ENCODE data around the gene RIOK2. TPM values are rescaled to one million over a fixed set of nuclear protein-coding genes. Genes with fewer than 3 reads are reported as not detected.

RIOK2 gene
- total and polyA plus RNA-seq, 4 donors, result 4.1 to 11.8 (median 10.1) TPM

- Histone ChIP-seq H3K27me3 (ENCODE audit: control insufficient read depth in 4 of 4, insufficient read depth in 4 of 4, low read length in 3 of 4) (no peaks in the 10 kb centered on the region), H3K9me3 (ENCODE audit: control insufficient read depth in 4 of 4, low read length in 3 of 4) (no peaks in the 10 kb centered on the region), H3K36me3 (ENCODE audit: control insufficient read depth in 4 of 4, insufficient read depth in 3 of 4, low read depth in 1 of 4, low read length in 3 of 4) (no peaks in the 10 kb centered on the region), H3K4me1 (ENCODE audit: control insufficient read depth in 4 of 4, insufficient read depth in 4 of 4, low read length in 3 of 4) (no peaks in the 10 kb centered on the region), H3K9ac (ENCODE audit: low read depth in 1 of 2, low read length in 2 of 2) (no peak overlapping the region), H3K4me3 (ENCODE audit: low read depth in 1 of 3, low read length in 3 of 3) (no peak overlapping the region), H3K27ac (ENCODE audit: low read depth in 1 of 2, low read length in 2 of 2) (no peak overlapping the region)
- WGBS, result 44% methylated on average over 2 of the region's 2 CpGs
- no peak for DNase-seq (ENCODE audit: low spot score)
- TF ChIP-seq ATF3 (IDR thresholded peaks at IDR 0.05) (no peak), YY1 (IDR thresholded peaks at IDR 0.05) (no peak), NR2F2 (IDR thresholded peaks at IDR 0.05) (no peak), RXRA (IDR thresholded peaks at IDR 0.05) (no peak), EGR1 (IDR thresholded peaks at IDR 0.05; ENCODE audit: low read depth in 2 of 2) (no peak), FOXA2 (IDR thresholded peaks at IDR 0.05) (no peak), SP1 (IDR thresholded peaks at IDR 0.05) (no peak), GABPA (IDR thresholded peaks at IDR 0.05 in 1 of 2, conservative IDR thresholded peaks at IDR 0.05 in 1 of 2) (no peak), CTCF (IDR thresholded peaks at IDR 0.05; ENCODE audit: low read depth, low read length, missing input control) (no peak), HNF4G (IDR thresholded peaks at IDR 0.05) (no peak), RAD21 (IDR thresholded peaks at IDR 0.05) (no peak), ZBTB33 (IDR thresholded peaks at IDR 0.05) (no peak), TAF1 (conservative IDR thresholded peaks at IDR 0.05) (no peak), JUND (IDR thresholded peaks at IDR 0.05) (no peak), REST (IDR thresholded peaks at IDR 0.05) (no peak), HNF4A (conservative IDR thresholded peaks at IDR 0.05) (no peak), MAX (IDR thresholded peaks at IDR 0.05) (no peak)
Observed at GRCh38 chr5:97141539-97141938, 41.5 kb downstream of the RIOK2 start.

GRCh38 chr5:97141031-97141430, 42.0 kb downstream of the RIOK2 start:
- H3K4me3 ChIP-seq (ENCODE audit: low read depth in 1 of 3, low read length in 3 of 3), result no peak overlapping the region
- H3K27ac ChIP-seq (ENCODE audit: low read depth in 1 of 2, low read length in 2 of 2), result no peak overlapping the region
- no peaks in the 10 kb centered on the region for H3K27me3 ChIP-seq (ENCODE audit: control insufficient read depth in 4 of 4, insufficient read depth in 4 of 4, low read length in 3 of 4)
- H3K36me3 ChIP-seq (ENCODE audit: control insufficient read depth in 4 of 4, insufficient read depth in 3 of 4, low read depth in 1 of 4, low read length in 3 of 4), result no peaks in the 10 kb centered on the region
- WGBS, result 58% methylated on average over 4 of the region's 4 CpGs
- no peaks in the 10 kb centered on the region for H3K4me1 ChIP-seq (ENCODE audit: control insufficient read depth in 4 of 4, insufficient read depth in 4 of 4, low read length in 3 of 4)
- H3K9ac ChIP-seq (ENCODE audit: low read depth in 1 of 2, low read length in 2 of 2), result no peak overlapping the region
- no peak for TF ChIP-seq HNF4A (conservative IDR thresholded peaks at IDR 0.05)
- TF ChIP-seq CTCF (IDR thresholded peaks at IDR 0.05; ENCODE audit: low read depth, low read length, missing input control), result no peak
- no peak for TF ChIP-seq JUND (IDR thresholded peaks at IDR 0.05)
- TF ChIP-seq SP1 (IDR thresholded peaks at IDR 0.05), result no peak
- no peak for TF ChIP-seq HNF4G (IDR thresholded peaks at IDR 0.05)
- no peak for TF ChIP-seq REST (IDR thresholded peaks at IDR 0.05)
- no peak for TF ChIP-seq FOXA2 (IDR thresholded peaks at IDR 0.05)
- H3K9me3 ChIP-seq (ENCODE audit: control insufficient read depth in 4 of 4, low read length in 3 of 4), result no peaks in the 10 kb centered on the region
- no peak for DNase-seq (ENCODE audit: low spot score)

Measured in liver (tissue), 9 donors.